HepG2 (cell line): ENCODE data around the gene TECPR1. TPM values are rescaled to one million over a fixed set of nuclear protein-coding genes. Genes with fewer than 3 reads are reported as not detected.

ENCODE experiments used
- AGO1 ChIP-seq: fragments of 200-400 bp; formaldehyde crosslinking; IDR thresholded peaks from 2 replicates; pipeline ENCODE4 v1.6.1; 2017; ENCODE audit warnings: mild to moderate bottlenecking, low read depth, low read length, moderate library complexity; ENCODE audit not compliant: poor library complexity, severe bottlenecking
- ARNT ChIP-seq: fragments of 450-650 bp; IDR thresholded peaks from 2 replicates; pipeline ENCODE4 v1.6.1; 2017
- ESRRA ChIP-seq: sonication (generic); formaldehyde crosslinking; IDR thresholded peaks from 2 replicates; pipeline ENCODE4 v1.5.1; 2020; ENCODE audit warnings: mild to moderate bottlenecking, low read depth, missing genetic modification reagents
- FOXC1 ChIP-seq: sonication (generic); formaldehyde crosslinking; IDR thresholded peaks from 2 replicates; pipeline ENCODE4 v1.8.0; 2022; ENCODE audit warnings: mild to moderate bottlenecking, missing genetic modification reagents, borderline replicate concordance
- MIER3 ChIP-seq: IDR thresholded peaks from 2 replicates; pipeline ENCODE4 v1.6.1; 2016; ENCODE audit warnings: missing compliant biosample characterization, borderline replicate concordance
- RBM39 ChIP-seq: fragments of 200-400 bp; formaldehyde crosslinking; IDR thresholded peaks from one replicate; pipeline ENCODE4 v1.6.1; 2018; ENCODE audit warnings: antibody characterized with exemption, mild to moderate bottlenecking, low read depth, low read length; ENCODE audit not compliant: poor library complexity, severe bottlenecking
- SMAD1 ChIP-seq: sonication (generic); formaldehyde crosslinking; IDR thresholded peaks from 2 replicates; pipeline ENCODE4 v1.4.0; 2020; ENCODE audit warnings: missing genetic modification reagents, low read depth, mild to moderate bottlenecking, borderline replicate concordance
- SMC3 ChIP-seq: IDR thresholded peaks from 2 replicates; pipeline ENCODE4 v1.6.1; 2011; ENCODE audit warnings: low read length, improper control_type of control experiment
- SRY ChIP-seq: sonication (generic); formaldehyde crosslinking; IDR thresholded peaks from 2 replicates; pipeline ENCODE4 v1.8.0; 2022; ENCODE audit warnings: mild to moderate bottlenecking, missing genetic modification reagents
- ZFP41 ChIP-seq: sonication (generic); formaldehyde crosslinking; IDR thresholded peaks from 2 replicates; pipeline ENCODE4 v1.4.0; 2020; ENCODE audit warnings: mild to moderate bottlenecking, missing genetic modification reagents, borderline replicate concordance
- ZNF225 ChIP-seq: sonication (generic); formaldehyde crosslinking; IDR thresholded peaks from 2 replicates; pipeline ENCODE4 v1.4.0; 2020; ENCODE audit warnings: mild to moderate bottlenecking, missing genetic modification reagents
- ZNF724P ChIP-seq: sonication (generic); formaldehyde crosslinking; IDR thresholded peaks from 2 replicates; pipeline ENCODE4 v1.8.0; 2022; ENCODE audit warnings: missing genetic modification reagents, borderline replicate concordance
- polyA plus RNA-seq, 8 experiments: library from polyadenylated mRNA; depleted of rRNA in 3 of 8; stranded (reverse) in 7 of 8; unstranded in 1 of 8; fragments of >200 nt; fragmentation: Illumina TruSeq in 4 of 8; extraction: Trizol in 4 of 8; gene quantifications; 2 replicates each; pipeline versions ENCODE4 v1.2.1 to v1.2.3, GENCODE V29; 2011 to 2016; ENCODE audit warnings: low read depth in 4 of 8, missing spikeins in 1 of 8, mixed read lengths in 1 of 8; ENCODE audit not compliant: insufficient read depth in 1 of 8
- total RNA-seq, 5 experiments: library from RNA; depleted of rRNA; stranded (reverse); fragments of >200 nt; fragmentation: Illumina TruSeq; extraction: Trizol; gene quantifications; 2 replicates each; pipeline ENCODE4 v1.2.3, GENCODE V29; 2016; ENCODE audit warnings: low read depth in 1 of 5
- TF ChIP-seq, protein P1 (sequence below): sonication (generic); formaldehyde crosslinking; IDR thresholded peaks from 2 replicates; pipeline ENCODE4 v1.9.0; 2021; ENCODE audit warnings: mild to moderate bottlenecking, missing genetic modification reagents
- TF ChIP-seq, protein P2 (sequence below): IDR thresholded peaks from 2 replicates; pipeline ENCODE4 v1.6.1; 2016; ENCODE audit warnings: mild to moderate bottlenecking
- TF ChIP-seq, protein P3 (sequence below): sonication (generic); formaldehyde crosslinking; IDR thresholded peaks from 2 replicates; pipeline ENCODE4 v1.4.0; 2020; ENCODE audit warnings: missing genetic modification reagents
- TF ChIP-seq, protein P4 (sequence below): sonication (generic); formaldehyde crosslinking; IDR thresholded peaks from 2 replicates; pipeline ENCODE4 v1.4.0; 2020; ENCODE audit warnings: mild to moderate bottlenecking, missing genetic modification reagents

TECPR1 gene
- total and polyA plus RNA-seq, 2 of the 13 experiments (the other 11 are each of a cell fraction or from before 2014, with no cell fraction given), result 2.3 to 6.3 TPM

DNA sequence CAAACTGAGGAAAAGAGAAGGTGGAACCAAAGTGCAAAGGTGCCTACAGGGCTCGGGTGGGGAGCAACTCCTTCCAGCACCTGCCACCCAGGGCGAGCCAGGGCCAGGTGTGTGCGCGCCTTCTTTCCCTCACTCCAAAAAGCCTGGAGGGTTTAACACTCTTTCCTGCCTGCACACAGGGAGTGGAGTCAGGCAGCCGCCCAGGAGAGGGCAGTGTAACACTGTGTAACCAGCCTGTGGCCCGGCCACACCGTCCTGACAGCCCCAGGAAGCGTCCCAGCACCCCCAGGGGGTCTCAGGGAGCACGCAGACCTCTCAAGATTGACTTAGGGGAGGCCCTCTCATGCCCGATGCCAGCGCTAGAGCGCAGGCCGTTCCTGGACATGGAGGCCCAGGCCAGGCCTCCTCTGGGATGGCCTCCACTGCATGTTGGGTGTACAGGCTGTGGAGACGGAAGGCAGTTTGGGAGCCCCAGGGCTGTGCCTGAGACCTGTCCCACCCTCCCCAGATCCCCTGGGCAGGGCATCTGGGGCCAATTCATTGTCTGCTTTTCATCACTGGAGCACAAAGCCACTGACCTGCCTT lies 42.9 kb upstream of the TECPR1 start (continued):
- no peak for TF ChIP-seq FOXC1
- 0 out of 2 replicates have a peak, but pooled peaks have one; percentile 16 for TF ChIP-seq SMC3
- peak; percentile 30 for TF ChIP-seq RBM39
- TF ChIP-seq, protein P1, sequence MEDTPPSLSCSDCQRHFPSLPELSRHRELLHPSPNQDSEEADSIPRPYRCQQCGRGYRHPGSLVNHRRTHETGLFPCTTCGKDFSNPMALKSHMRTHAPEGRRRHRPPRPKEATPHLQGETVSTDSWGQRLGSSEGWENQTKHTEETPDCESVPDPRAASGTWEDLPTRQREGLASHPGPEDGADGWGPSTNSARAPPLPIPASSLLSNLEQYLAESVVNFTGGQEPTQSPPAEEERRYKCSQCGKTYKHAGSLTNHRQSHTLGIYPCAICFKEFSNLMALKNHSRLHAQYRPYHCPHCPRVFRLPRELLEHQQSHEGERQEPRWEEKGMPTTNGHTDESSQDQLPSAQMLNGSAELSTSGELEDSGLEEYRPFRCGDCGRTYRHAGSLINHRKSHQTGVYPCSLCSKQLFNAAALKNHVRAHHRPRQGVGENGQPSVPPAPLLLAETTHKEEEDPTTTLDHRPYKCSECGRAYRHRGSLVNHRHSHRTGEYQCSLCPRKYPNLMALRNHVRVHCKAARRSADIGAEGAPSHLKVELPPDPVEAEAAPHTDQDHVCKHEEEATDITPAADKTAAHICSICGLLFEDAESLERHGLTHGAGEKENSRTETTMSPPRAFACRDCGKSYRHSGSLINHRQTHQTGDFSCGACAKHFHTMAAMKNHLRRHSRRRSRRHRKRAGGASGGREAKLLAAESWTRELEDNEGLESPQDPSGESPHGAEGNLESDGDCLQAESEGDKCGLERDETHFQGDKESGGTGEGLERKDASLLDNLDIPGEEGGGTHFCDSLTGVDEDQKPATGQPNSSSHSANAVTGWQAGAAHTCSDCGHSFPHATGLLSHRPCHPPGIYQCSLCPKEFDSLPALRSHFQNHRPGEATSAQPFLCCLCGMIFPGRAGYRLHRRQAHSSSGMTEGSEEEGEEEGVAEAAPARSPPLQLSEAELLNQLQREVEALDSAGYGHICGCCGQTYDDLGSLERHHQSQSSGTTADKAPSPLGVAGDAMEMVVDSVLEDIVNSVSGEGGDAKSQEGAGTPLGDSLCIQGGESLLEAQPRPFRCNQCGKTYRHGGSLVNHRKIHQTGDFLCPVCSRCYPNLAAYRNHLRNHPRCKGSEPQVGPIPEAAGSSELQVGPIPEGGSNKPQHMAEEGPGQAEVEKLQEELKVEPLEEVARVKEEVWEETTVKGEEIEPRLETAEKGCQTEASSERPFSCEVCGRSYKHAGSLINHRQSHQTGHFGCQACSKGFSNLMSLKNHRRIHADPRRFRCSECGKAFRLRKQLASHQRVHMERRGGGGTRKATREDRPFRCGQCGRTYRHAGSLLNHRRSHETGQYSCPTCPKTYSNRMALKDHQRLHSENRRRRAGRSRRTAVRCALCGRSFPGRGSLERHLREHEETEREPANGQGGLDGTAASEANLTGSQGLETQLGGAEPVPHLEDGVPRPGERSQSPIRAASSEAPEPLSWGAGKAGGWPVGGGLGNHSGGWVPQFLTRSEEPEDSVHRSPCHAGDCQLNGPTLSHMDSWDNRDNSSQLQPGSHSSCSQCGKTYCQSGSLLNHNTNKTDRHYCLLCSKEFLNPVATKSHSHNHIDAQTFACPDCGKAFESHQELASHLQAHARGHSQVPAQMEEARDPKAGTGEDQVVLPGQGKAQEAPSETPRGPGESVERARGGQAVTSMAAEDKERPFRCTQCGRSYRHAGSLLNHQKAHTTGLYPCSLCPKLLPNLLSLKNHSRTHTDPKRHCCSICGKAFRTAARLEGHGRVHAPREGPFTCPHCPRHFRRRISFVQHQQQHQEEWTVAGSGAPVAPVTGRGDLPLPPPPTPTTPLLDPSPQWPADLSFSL (CRISPR knock-in tag), result no peak
- TF ChIP-seq SMAD1 (CRISPR knock-in tag), result 0 out of 2 replicates have a peak, but pooled peaks have one; percentile 46
- TF ChIP-seq ARNT, result no peak
- TF ChIP-seq SRY, result 0 out of 2 replicates have a peak, but pooled peaks have one; percentile 32
- TF ChIP-seq AGO1, result peak; percentile 59
- TF ChIP-seq ZFP41, result no peak
- TF ChIP-seq, protein P2, sequence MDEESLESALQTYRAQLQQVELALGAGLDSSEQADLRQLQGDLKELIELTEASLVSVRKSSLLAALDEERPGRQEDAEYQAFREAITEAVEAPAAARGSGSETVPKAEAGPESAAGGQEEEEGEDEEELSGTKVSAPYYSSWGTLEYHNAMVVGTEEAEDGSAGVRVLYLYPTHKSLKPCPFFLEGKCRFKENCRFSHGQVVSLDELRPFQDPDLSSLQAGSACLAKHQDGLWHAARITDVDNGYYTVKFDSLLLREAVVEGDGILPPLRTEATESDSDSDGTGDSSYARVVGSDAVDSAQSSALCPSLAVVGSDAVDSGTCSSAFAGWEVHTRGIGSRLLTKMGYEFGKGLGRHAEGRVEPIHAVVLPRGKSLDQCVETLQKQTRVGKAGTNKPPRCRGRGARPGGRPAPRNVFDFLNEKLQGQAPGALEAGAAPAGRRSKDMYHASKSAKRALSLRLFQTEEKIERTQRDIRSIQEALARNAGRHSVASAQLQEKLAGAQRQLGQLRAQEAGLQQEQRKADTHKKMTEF (CRISPR knock-in tag), result no peak
- TF ChIP-seq ESRRA (CRISPR knock-in tag), result no peak
- no peak for TF ChIP-seq ZNF724P
- TF ChIP-seq MIER3 (CRISPR knock-in tag), result no peak
- TF ChIP-seq, protein P3, sequence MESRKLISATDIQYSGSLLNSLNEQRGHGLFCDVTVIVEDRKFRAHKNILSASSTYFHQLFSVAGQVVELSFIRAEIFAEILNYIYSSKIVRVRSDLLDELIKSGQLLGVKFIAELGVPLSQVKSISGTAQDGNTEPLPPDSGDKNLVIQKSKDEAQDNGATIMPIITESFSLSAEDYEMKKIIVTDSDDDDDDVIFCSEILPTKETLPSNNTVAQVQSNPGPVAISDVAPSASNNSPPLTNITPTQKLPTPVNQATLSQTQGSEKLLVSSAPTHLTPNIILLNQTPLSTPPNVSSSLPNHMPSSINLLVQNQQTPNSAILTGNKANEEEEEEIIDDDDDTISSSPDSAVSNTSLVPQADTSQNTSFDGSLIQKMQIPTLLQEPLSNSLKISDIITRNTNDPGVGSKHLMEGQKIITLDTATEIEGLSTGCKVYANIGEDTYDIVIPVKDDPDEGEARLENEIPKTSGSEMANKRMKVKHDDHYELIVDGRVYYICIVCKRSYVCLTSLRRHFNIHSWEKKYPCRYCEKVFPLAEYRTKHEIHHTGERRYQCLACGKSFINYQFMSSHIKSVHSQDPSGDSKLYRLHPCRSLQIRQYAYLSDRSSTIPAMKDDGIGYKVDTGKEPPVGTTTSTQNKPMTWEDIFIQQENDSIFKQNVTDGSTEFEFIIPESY (CRISPR knock-in tag), result no peak
- TF ChIP-seq ZNF225 (CRISPR knock-in tag), result 0 out of 2 replicates have a peak, but pooled peaks have one; percentile 30
- TF ChIP-seq, protein P4, sequence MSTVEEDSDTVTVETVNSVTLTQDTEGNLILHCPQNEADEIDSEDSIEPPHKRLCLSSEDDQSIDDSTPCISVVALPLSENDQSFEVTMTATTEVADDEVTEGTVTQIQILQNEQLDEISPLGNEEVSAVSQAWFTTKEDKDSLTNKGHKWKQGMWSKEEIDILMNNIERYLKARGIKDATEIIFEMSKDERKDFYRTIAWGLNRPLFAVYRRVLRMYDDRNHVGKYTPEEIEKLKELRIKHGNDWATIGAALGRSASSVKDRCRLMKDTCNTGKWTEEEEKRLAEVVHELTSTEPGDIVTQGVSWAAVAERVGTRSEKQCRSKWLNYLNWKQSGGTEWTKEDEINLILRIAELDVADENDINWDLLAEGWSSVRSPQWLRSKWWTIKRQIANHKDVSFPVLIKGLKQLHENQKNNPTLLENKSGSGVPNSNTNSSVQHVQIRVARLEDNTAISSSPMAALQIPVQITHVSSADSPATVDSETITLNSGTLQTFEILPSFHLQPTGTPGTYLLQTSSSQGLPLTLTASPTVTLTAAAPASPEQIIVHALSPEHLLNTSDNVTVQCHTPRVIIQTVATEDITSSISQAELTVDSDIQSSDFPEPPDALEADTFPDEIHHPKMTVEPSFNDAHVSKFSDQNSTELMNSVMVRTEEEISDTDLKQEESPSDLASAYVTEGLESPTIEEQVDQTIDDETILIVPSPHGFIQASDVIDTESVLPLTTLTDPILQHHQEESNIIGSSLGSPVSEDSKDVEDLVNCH (CRISPR knock-in tag), result no peak
